Fibroblast of skin of left biceps (primary cell): ENCODE measurements around the gene IGLL5.

ENCODE experiments used
- DNase-seq, 2 experiments: peaks; one replicate each; pipeline ENCODE4 v3.0.0-alpha.2; 2013; ENCODE audit warnings: low read depth in 2 of 2

The IGLL5 gene

DNA sequence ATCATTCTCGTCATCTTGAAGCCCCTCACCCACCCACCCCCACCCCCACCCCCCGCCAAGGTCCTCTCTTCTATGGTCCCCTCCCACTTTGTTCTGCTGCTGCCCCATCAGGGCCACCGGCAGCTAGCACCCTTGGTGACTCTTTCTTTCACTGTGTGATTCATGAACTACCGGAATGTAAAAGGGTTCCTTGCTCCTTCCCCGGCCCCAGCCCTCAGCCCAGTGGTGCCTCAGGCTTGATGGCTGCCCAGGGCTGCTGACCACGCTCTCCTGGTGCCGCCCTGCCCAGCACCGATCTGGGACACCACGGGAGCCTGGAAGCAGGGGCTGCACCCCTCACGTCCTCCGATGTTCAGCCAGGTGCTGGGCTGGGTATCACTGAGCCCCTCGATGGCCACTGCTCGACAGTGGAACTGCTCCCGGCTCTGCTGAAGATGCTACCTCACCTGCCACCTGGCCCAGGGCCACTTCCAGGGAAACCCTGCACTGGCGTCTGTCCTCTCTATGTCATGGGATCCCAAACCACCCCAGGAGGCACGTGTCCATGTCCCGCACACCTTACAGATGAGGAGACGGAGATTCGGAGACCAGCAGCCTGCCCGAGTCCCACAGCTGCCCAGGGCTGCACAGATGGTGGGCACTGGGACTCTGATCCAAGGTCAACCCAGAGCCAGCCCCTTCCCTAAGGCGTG lies 39.7 kb downstream of the IGLL5 start:
- no peak for DNase-seq

DNA sequence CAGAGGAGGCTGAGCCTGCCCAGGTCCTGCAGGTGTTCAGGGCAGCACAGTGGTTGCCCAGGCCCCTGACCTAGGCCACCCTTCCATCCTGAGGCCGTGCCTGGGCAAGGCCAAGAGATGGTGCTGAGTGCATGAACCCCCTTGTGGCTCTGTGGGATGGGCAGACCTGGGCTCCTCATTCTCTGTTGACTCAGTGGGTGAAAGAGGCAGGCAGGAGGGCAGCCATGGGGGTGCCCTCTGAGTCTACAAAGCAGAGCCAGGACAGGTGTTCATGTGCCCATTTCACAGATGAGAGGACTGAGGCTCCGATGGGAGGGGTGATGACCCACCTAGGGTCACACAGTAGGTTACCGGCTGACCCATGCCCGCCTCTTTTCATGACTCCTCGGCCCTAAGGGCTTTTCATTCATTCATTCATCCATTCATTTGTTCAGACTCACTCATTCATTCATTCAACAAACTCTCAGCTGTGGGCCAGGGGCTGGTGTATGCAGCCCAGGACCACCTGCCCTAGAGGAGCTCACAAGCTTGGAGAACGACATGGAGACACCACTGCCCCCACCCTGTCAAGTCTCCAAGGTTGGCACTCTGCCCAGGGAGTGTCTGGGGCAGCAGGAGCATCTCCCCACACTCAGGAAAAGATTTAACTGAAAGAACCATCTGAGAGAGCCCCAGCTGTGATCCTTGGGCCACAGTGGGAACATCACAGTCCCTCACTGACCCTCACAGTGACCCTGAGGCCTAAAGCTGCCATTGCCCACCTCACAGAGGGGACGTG lies 40.5 kb downstream of the IGLL5 start:
- no peak for DNase-seq

DNA sequence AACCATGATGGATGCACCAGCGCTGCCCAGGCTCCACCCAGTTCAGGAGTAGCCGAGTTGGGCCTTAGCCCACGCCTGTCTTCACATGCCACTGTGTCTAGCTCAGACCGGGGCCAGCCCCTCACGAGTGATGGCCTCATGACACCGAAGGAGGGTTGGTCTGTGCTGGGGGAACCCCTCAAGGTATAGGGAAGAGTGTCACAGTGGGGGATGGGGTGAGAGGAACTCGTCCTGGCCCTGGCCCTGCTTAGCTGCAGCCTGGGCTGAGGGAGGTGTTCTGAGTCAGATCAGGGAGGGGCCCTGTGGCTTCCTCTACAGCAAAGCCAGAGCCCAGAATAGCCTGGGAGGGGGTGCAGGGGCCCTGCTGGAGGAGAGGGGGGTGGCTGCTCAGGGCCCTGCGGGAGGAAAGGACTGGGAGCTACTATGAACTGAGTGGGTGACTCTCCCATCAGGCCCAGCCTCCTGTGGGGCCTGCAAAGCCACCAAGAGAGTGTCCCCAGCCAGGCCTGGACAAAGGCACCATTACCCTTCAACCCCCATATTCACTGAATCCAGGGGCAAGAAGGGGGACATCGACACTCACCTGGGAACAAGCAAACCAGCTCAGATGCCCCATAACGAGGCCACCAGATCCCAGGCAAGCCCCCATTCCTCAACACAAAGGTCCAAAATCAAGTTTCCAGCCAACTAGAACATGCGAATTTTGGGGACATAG lies 41.2 kb downstream of the IGLL5 start:
- peak; percentile 12 to 16 for DNase-seq

- no peak for DNase-seq
Measured at GRCh38 chr22:22929381-22930221, 42.0 kb downstream of the IGLL5 start.

DNA sequence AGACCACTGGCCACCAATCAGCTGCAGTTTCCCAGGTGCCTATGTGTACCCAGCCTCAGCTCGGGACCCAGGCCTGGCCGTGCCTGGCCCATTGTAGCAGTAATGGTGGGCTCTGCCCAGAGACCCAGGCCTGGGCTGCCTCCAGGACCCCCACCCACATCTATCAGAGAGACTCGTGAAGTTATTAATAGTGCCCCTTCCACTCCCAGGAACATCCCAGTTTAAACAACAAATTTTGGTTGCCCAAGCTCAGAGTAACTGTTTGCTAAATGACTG lies 42.5 kb downstream of the IGLL5 start:
- no peak for DNase-seq

DNA sequence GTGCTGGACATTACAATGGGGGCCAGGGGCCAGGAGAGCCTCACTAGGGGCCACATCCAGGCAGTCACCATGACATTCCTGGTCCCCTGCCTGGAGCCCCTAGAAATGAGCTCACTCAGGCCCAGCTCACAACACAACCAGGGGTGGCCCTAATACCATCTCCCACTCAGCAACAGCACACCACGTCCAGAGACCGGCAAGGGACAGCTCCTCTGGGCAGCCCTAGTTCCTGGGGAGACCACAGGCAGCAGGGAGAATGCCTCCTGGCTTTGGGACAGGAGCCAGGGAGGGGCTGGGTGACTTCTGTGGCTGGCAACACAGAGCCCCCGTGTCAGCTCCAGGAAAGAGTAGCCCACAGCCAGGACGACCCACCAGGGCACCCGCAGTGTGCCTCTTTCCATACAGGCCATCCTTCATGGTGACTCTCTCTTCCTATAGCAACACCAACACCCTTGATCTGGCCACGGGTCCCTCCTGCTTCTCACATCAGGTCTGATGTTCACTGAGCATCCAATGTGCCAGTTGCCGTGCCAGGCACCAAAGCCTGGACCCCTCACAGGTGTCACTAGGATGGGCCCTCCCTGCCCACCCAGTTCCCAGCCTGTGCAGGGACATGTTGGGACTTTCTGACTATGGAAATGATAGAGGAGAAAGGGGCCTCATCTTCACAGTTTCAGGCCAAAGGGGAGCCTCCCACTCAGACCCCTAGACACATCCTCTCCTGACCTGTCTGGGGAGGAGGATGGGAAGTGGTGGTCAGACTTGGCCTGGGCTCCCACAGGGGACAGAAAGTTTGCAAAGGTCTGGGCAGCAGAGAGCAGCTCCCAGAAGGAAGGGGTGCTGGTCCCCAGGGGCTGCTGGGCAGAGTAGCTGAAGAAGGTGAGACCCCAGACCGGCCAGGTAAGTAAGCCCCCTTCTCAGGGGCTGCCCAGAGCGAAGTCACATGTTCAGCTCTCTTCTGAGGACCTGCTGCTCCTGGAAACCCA lies 43.2 kb downstream of the IGLL5 start:
- no peak for DNase-seq

DNA sequence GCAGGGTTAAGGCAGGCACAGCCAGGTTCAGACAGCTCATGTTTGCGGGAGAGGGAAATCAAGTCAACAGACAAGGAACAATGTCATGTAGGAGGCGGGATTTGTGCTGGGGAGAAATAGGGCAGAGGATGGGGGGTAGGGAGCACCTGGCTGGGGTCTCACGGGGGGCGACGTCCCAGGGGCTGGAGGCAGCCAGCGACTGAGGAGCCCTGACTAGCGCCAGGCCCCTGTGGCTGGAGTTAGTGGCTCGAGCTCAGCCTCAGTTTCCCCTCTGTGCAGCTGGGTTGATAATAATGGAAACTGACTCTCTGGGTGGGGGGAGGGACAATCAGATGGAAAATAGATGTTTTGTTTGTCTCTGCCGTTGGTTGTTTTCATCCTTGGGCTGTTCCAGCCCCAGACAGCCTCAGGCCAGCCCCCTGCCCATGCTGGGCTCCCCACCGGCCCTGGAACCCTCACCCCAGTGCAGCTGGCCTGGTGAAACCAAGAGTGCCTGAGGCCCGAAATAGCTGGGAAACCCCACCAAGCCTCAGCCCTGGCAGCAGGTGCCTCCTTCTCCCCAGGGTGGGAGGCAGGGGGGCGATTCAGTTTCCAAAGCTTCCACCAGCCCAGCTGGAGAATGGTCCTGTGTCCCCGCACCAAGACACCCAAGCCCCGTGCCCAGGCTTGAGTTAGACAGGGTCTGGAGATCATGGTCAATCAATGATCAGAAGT lies 44.1 kb downstream of the IGLL5 start:
- DNase-seq = no peak

GRCh38 chr22:22932512-22932941 lies 44.9 kb downstream of the IGLL5 start:
- DNase-seq = no peak

DNA sequence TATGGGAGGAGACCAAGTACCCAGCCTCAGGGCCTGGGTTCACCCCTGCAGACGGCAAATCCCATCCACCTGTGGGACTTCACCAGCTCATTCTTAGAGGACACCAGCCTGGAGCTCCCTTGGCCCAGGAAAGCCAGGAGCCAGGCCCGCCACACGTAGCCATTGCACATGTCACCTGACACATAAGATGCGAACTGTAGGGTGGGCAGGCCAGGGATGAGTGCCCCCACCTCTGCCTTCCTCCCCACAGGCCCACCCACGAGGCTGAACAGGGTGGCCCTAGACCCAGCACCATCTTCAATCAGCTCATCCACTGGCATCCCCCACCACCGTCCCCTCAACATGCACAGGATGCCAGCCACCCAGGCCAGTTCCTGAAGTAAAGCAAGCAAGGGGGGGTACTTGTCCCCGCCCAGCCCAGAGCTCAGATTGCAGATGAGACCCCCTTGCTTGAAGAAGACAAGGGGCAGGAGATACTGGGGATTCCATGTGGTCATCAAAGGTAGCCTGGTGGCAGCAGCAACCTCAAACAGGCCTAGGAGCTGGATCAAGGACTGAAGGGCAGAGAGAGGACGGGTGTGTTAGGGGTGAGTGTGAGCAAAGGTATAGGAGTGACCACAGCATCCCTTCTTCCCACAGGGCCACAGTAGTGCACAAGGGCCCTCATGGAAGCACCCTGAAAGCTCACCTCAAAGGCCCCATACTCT lies 45.6 kb downstream of the IGLL5 start:
- DNase-seq = no peak

- no peak for DNase-seq
Measured at GRCh38 chr22:22933807-22934542, 46.4 kb downstream of the IGLL5 start.

DNA sequence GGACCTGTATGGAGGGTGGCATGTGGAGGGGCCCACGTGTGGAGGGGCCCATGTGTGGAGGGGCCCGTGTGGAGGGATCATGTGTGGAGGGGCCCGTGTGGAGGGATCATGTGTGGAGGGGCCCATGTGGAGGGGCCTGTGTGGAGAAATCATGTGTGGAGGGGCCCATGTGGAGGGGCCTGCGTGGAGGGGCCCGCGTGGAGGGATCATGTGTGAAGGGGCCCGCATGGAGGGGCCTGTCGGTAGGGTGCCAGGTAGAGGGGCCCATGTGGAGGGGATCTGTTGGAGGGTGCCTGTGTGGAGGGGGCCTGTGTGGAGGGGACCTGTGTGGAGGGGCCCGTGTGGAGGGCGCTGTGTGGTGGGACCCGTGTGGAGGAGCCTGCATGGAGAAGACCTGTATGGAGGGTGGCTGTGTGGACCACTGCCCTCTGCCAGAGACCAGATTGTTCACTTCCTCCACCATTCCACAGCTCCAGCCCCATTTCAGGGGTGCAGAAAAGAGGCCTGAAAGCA lies 47.0 kb downstream of the IGLL5 start:
- DNase-seq = no peak

DNA sequence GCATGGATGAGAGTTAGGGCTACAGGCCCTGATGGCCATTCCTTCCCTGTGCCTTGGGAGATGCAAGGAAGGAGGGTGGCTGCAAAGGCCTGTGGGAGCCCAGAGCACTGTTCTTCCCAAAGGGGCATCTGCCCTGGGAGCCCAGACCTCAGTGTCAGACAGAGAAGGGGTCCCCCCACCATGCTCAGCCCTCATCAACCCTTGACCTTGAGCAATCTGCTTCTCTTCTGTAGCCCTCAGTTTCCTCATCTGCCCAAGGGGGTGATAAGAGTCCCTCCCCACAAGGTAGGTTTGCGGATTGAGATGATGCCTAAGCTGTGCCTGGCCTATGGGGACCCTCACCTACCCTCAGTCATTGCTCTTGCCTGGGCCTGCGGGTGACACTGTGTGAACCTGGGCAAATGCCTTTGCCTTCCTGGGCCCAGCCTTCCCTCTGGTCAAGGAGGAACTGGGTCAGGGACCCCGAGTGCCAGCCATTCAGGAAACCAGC lies 47.5 kb downstream of the IGLL5 start:
- DNase-seq = no peak

- DNase-seq = no peak
Measured at GRCh38 chr22:22935546-22936157, 48.0 kb downstream of the IGLL5 start.

- DNase-seq = no peak
Measured at GRCh38 chr22:22936180-22936914, 48.7 kb downstream of the IGLL5 start.

- DNase-seq = no peak
Measured at GRCh38 chr22:22936915-22937656, 49.5 kb downstream of the IGLL5 start.

- no peak for DNase-seq
Measured at GRCh38 chr22:22937894-22938480, 50.4 kb downstream of the IGLL5 start.
